ENCODE measurements around the gene RAB7B.

DNA sequence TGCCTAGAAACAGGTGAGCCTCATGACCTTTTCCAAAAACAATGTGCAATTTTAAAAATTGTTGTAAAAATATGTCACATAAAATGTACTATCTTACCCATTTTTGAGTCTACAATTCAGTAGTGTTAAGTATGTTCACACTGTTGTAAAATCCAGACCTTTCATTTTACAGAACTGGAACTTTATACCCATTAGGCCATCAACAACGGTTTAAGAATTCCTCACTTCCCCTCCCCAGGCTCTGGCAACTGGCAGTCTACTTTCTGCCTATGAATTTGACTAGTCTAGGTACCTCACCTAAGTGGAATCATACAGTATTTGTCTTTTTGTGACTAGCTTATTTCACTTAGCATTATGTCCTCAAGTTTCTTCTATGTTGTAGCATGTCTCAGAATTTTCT is 11.9 kb upstream of the RAB7B start:
- TF ChIP-seq, protein P1, sequence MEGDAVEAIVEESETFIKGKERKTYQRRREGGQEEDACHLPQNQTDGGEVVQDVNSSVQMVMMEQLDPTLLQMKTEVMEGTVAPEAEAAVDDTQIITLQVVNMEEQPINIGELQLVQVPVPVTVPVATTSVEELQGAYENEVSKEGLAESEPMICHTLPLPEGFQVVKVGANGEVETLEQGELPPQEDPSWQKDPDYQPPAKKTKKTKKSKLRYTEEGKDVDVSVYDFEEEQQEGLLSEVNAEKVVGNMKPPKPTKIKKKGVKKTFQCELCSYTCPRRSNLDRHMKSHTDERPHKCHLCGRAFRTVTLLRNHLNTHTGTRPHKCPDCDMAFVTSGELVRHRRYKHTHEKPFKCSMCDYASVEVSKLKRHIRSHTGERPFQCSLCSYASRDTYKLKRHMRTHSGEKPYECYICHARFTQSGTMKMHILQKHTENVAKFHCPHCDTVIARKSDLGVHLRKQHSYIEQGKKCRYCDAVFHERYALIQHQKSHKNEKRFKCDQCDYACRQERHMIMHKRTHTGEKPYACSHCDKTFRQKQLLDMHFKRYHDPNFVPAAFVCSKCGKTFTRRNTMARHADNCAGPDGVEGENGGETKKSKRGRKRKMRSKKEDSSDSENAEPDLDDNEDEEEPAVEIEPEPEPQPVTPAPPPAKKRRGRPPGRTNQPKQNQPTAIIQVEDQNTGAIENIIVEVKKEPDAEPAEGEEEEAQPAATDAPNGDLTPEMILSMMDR (IDR thresholded peaks at IDR 0.05): no peak
- TF ChIP-seq POLR2A (IDR thresholded peaks at IDR 0.05): no peak

All from right lobe of liver (tissue), 4 donors.